ENCODE results near the gene P2RX4. TPM values are rescaled to one million over a fixed set of nuclear protein-coding genes. Genes with fewer than 3 reads are reported as not detected.

The P2RX4 gene
- total and polyA plus RNA-seq, 2 of the 13 experiments (the other 11 are each of a cell fraction or from before 2014, with no cell fraction given): 13.8 to 30.8 TPM

DNA sequence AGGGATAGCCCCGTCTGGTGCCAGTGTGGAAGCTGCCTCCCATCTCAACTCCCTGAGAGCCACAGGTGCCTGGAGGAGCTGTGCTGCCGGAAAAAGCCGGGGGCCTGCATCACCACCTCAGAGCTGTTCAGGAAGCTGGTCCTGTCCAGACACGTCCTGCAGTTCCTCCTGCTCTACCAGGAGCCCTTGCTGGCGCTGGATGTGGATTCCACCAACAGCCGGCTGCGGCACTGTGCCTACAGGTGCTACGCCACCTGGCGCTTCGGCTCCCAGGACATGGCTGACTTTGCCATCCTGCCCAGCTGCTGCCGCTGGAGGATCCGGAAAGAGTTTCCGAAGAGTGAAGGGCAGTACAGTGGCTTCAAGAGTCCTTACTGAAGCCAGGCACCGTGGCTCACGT is 25.5 kb upstream of the P2RX4 start:
- Histone ChIP-seq H3K79me2 (ENCODE audit: insufficient read depth, low read length) (no peaks in the 10 kb centered on the region), H3K4me3 (replicated peaks in 1 of 3; ENCODE audit: insufficient read depth in 1 of 3, low read depth in 2 of 3, low read length in 3 of 3) (no peak overlapping the region), H3K4me1 (ENCODE audit: insufficient read depth, low read length) (peaks cover 12% of the 10 kb centered on the region), H3K27me3 (ENCODE audit: control insufficient read depth in 1 of 2, insufficient read depth in 2 of 2, low read length in 2 of 2) (peaks cover 0 to 2% of the 10 kb centered on the region in 2 experiments; a peak in 1 of 5 replicates), H3K36me3 (replicated peaks in 1 of 2; ENCODE audit: control insufficient read depth in 1 of 2, insufficient read depth in 2 of 2, low read length in 2 of 2) (no peaks in the 10 kb centered on the region), H3K27ac (ENCODE audit: extremely low read length, insufficient read depth, low read length) (no peak overlapping the region), H2AFZ (ENCODE audit: low read length) (no peak overlapping the region), H3K4me2 (ENCODE audit: low read depth, low read length) (no peak overlapping the region), H3K9me3 (ENCODE audit: low read length) (no peaks in the 10 kb centered on the region), H3K9ac (ENCODE audit: insufficient read depth, low read depth, low read length) (no peak overlapping the region), H4K20me1 (ENCODE audit: insufficient read depth, low read length) (no peaks in the 10 kb centered on the region)
- in situ Hi-C loops (cut with HindIII; ENCODE audit: extremely low pct_ligation_motif_present, low pct_unique_long_range_greater_than_20kb) (no loop called here), intact Hi-C loops (cut with micrococcal nuclease; ENCODE audit: unreplicated experiment) (no loop called here)
- WGBS (ENCODE audit: low lambda C conversion rate): 67% methylated on average over 3 of the region's 15 CpGs
- ChIA-PET CTCF (ENCODE audit: low intra/inter-chr PET ratio, low total read pairs) (no interaction called here), POLR2A (no interaction called here)
- no TSS peak for BruUV-seq (replicated peaks)
- no peak for FAIRE-seq
- ATAC-seq: no peak; the same call in 2 of the 3 replicates
- DNase-seq (ENCODE audit: low spot score): no peak
- no peak for TF ChIP-seq KDM5B (CRISPR knock-in tag; IDR thresholded peaks at IDR 0.05; ENCODE audit: borderline replicate concordance)
- no peak for TF ChIP-seq MZF1 (CRISPR knock-in tag; IDR thresholded peaks at IDR 0.05; ENCODE audit: borderline replicate concordance)
- TF ChIP-seq MLX (CRISPR knock-in tag; IDR thresholded peaks at IDR 0.05): no peak
- TF ChIP-seq ZNF674 (CRISPR knock-in tag; IDR thresholded peaks at IDR 0.05; ENCODE audit: low read depth): no peak
- TF ChIP-seq, protein P1, sequence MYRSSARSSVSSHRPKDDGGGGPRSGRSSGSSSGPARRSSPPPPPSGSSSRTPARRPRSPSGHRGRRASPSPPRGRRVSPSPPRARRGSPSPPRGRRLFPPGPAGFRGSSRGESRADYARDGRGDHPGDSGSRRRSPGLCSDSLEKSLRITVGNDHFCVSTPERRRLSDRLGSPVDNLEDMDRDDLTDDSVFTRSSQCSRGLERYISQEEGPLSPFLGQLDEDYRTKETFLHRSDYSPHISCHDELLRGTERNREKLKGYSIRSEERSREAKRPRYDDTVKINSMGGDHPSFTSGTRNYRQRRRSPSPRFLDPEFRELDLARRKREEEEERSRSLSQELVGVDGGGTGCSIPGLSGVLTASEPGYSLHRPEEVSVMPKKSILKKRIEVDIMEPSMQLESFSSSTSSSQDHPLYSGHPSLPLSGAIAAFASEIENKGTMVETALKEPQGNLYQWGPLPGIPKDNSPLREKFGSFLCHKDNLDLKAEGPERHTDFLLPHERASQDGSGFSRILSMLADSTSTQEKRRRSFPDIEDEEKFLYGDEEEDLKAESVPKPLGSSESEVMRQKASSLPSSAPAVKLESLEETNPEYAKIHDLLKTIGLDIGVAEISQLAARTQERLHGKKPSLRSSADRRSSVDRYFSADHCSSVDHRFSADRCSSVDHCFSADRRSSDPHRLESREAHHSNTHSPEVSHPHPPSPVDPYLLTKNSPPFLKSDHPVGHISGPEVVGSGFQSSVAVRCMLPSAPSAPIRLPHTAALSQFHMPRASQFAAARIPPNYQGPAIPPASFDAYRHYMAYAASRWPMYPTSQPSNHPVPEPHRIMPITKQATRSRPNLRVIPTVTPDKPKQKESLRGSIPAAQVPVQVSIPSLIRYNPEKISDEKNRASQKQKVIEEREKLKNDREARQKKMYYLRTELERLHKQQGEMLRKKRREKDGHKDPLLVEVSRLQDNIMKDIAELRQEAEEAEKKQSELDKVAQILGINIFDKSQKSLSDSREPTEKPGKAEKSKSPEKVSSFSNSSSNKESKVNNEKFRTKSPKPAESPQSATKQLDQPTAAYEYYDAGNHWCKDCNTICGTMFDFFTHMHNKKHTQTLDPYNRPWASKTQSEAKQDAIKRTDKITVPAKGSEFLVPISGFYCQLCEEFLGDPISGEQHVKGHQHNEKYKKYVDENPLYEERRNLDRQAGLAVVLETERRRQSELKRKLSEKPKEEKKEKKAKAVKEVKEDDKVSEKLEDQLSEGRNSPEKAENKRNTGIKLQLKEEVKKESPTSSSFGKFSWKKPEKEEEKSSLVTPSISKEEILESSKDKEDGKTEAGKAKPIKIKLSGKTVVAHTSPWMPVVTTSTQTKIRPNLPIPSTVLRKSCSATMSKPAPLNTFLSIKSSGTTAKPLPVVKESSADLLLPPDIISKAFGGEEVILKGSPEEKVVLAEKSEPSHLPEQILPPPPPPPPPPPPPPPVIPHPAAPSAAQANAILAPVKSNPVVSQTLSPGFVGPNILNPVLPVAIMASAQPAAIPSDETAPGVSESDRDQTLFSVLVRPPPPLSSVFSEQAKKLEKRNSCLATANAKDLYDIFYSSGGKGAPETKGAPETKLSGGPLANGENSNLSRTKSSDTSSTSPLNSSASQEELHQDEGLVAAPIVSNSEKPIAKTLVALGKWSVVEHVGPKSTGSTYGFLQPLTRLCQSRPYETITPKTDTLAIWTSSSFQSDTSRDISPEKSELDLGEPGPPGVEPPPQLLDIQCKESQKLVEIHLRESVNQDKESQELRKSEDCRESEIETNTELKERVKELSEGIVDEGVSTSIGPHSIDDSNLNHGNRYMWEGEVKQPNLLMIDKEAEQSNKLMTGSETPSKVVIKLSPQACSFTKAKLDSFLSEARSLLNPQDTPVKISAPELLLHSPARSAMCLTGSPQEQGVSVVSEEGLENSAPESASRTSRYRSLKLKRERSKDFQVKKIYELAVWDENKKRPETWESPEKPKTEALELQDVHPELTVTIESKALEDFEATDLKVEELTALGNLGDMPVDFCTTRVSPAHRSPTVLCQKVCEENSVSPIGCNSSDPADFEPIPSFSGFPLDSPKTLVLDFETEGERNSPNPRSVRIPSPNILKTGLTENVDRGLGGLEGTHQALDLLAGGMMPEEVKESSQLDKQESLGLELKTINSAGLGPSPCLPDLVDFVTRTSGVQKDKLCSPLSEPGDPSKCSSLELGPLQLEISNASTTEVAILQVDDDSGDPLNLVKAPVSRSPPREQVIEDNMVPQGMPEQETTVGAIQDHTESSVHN (CRISPR knock-in tag; IDR thresholded peaks at IDR 0.05): no peak
- TF ChIP-seq ZNF264 (CRISPR knock-in tag; IDR thresholded peaks at IDR 0.05): no peak
- TF ChIP-seq E2F2 (CRISPR knock-in tag; IDR thresholded peaks at IDR 0.05; ENCODE audit: borderline replicate concordance): no peak
- no peak for TF ChIP-seq ZNF335 (CRISPR knock-in tag; IDR thresholded peaks at IDR 0.05)
- no peak for TF ChIP-seq RORA (CRISPR knock-in tag; IDR thresholded peaks at IDR 0.05)
- no peak for TF ChIP-seq ZBTB7A (CRISPR knock-in tag; IDR thresholded peaks at IDR 0.05)
- no peak for TF ChIP-seq MIER3 (CRISPR knock-in tag; IDR thresholded peaks at IDR 0.05; ENCODE audit: borderline replicate concordance)
- TF ChIP-seq ZFP62 (CRISPR knock-in tag; IDR thresholded peaks at IDR 0.05): no peak
- no peak for TF ChIP-seq MEF2D (CRISPR knock-in tag; IDR thresholded peaks at IDR 0.05)
